Measurements from ENCODE around the gene DCAF11.

GRCh38 chr14:24129410-24129998 lies 14.9 kb downstream of the DCAF11 start:
- TF ChIP-seq EZH2 (IDR thresholded peaks at IDR 0.05; ENCODE audit: insufficient read depth, low read length): no peak
- TF ChIP-seq CTCF (IDR thresholded peaks at IDR 0.05; ENCODE audit: insufficient read depth, low read depth, low read length): no peak

Measured in astrocyte (in vitro differentiated cells and primary cell).